Activated naive CD8-positive, alpha-beta T cell (primary cell): ENCODE results near the gene EEFSEC.

Experiments used
- H3K27ac Mint-ChIP-seq: one replicate; pipeline ENCODE4 v1.8.0; 2021; ENCODE audit warnings: mixed read lengths
- H3K27me3 Mint-ChIP-seq: one replicate; pipeline ENCODE4 v1.8.0; 2021; ENCODE audit warnings: mixed read lengths
- H3K36me3 Mint-ChIP-seq: one replicate; pipeline ENCODE4 v1.8.0; 2021; ENCODE audit warnings: mixed read lengths
- H3K4me1 Mint-ChIP-seq: one replicate; pipeline ENCODE4 v1.8.0; 2021; ENCODE audit warnings: low read depth, mixed read lengths
- H3K4me3 Mint-ChIP-seq: one replicate; pipeline ENCODE4 v1.8.0; 2021; ENCODE audit warnings: mild to moderate bottlenecking, mixed read lengths
- H3K9me3 Mint-ChIP-seq: one replicate; pipeline ENCODE4 v1.8.0; 2021; ENCODE audit warnings: low read depth, mixed read lengths

EEFSEC gene

DNA sequence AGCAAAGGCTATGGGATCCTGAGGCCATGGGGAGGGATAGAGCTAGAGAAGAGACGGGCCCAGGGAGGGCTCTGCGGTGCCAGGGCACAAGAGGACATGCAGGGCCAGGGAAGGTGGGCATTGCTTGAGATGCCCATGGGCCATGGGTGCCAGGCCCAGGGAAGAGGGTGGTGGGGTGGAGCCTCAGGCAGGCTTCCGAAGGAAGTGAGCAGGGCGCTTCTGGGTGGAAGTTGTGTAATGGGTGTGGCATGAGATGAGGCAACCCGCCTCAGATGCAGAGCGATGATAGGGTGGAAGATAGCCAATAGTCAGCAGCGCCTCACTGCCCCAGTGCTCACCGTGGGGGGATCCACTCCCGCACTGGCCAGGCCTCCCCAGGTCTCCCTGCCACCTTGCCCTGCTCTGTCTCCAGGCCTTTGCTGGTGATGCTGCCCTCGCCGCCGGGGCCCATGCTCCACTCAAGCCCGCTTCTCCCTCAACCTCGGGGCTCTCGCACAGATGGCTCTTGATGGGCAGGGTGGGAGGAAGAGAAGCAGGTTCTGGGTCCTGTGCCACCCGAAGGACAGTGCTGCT lies 262.0 kb downstream of the EEFSEC start:
- H3K27ac Mint-ChIP-seq = no peak overlapping the region
- H3K9me3 Mint-ChIP-seq = no peaks in the 10 kb centered on the region
- H3K4me3 Mint-ChIP-seq = no peak overlapping the region
- no peaks in the 10 kb centered on the region for H3K27me3 Mint-ChIP-seq
- H3K4me1 Mint-ChIP-seq = no peaks in the 10 kb centered on the region
- no peaks in the 10 kb centered on the region for H3K36me3 Mint-ChIP-seq

DNA sequence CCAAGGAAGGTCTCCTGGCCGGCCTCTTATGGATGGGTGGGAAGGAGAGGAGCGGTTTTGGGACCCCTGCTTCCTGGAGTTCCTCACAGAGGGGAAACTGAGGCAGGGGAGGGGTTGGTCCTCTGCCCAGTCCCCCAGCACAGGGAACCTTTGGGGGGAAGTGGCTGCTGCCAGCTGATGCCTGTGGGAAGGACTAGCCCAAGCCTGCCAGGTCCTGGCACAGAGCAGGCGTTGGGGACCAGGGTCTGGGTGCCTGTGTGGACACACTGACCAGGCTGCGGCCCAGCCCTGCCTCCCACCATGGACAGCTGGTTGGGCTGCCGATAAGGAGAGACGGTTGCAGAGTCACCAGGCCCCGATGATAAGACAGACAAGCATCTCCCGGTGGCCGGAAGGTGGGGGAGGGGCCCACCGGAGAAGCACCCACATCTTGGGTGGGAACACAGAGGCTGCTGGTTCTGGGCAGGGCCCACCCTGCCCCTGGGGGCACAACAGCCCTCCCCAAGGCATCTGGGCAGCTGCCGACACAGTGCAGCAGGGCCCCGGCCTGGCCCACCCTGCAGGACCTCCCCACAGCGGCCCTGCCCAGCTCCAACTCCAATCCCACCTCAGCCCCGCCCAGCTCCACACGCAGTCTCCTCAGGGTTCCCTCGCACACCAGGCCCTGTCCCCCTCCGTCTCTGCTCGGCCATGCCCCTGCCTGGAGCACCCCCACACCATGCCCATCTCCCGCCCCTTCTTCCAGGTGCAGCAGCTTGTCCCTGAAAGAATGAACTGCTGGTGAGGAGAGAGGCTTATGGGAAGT lies 262.7 kb downstream of the EEFSEC start:
- no peaks in the 10 kb centered on the region for H3K27me3 Mint-ChIP-seq
- no peaks in the 10 kb centered on the region for H3K36me3 Mint-ChIP-seq
- no peaks in the 10 kb centered on the region for H3K9me3 Mint-ChIP-seq
- H3K4me3 Mint-ChIP-seq = no peak overlapping the region
- H3K4me1 Mint-ChIP-seq = no peaks in the 10 kb centered on the region
- H3K27ac Mint-ChIP-seq = no peak overlapping the region

DNA sequence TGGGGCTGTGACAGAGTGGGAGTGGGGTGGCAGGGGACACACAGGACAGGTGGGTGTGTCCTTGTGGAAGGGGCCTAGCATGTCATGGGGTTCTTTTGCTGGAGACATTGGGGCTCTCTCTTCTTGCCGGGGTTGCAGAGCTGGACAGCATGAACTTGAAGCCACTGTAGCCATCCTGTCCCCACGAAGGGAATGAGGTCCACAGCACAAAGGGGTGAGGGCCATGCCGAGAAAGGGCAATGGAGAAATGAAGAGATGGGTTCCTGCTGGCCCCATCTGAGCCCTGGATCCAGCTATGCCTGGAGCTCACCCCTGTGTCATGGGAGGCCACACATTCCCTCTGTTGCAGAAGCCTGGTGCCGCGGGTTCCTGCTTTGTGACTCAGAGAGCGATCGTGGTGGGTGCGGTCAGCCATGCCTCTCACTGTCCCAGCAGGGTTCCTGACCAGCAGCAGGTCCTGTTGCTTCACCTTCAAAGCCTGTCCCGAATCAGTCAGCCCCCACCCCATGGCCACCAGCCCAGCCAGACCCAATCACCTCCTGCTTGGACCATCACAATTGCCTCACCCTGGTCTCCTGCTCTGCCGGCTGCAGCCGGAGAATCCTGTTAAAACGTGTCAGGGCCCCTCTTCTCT lies 263.4 kb downstream of the EEFSEC start:
- Mint-ChIP-seq H3K9me3 (no peaks in the 10 kb centered on the region), H3K4me1 (no peaks in the 10 kb centered on the region), H3K27me3 (no peaks in the 10 kb centered on the region), H3K27ac (no peak overlapping the region), H3K36me3 (no peaks in the 10 kb centered on the region), H3K4me3 (no peak overlapping the region)

DNA sequence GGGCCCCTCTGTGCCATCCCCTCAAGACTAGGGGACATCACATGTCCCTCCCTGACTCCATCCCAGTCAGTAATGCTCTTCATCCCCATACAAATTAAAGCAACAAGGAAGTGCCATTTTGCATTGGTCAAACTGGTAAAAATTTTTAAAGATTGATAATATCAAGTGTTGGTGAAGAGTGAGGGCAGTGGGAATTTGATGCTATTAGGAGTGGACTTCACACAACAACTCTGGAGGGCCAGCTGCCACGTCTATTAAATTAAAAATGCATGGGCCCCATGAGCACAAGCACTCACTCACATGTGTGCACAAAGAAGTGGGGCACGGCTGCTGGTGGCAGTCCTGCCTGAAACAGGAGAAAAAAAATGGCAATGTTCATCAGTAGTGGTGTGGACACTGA lies 265.6 kb downstream of the EEFSEC start:
- H3K27ac Mint-ChIP-seq = no peak overlapping the region
- no peaks in the 10 kb centered on the region for H3K36me3 Mint-ChIP-seq
- no peaks in the 10 kb centered on the region for H3K9me3 Mint-ChIP-seq
- no peak overlapping the region for H3K4me3 Mint-ChIP-seq
- H3K4me1 Mint-ChIP-seq = no peaks in the 10 kb centered on the region
- H3K27me3 Mint-ChIP-seq = no peaks in the 10 kb centered on the region

DNA sequence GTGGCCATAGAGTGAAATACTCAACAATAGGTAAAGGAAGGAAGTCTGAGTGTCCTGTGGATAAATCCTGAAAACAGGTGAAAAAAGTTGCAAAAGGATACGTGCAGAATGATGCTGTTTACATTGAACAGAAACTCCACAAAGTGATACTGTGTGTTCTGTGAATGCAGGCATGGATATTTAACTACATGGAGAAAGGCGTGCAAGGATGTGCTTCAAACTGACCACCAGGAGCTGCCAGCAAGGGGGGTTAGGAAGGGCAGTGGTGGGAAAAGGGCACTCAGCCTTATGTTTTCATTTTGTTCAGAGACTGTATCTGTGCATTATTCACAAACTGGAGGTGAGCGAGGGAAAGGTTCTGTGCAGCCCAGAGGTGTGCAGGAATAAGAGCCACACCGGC lies 266.0 kb downstream of the EEFSEC start:
- Mint-ChIP-seq H3K9me3 (no peaks in the 10 kb centered on the region), H3K36me3 (no peaks in the 10 kb centered on the region), H3K27ac (no peak overlapping the region), H3K4me3 (no peak overlapping the region), H3K27me3 (no peaks in the 10 kb centered on the region), H3K4me1 (no peaks in the 10 kb centered on the region)

DNA sequence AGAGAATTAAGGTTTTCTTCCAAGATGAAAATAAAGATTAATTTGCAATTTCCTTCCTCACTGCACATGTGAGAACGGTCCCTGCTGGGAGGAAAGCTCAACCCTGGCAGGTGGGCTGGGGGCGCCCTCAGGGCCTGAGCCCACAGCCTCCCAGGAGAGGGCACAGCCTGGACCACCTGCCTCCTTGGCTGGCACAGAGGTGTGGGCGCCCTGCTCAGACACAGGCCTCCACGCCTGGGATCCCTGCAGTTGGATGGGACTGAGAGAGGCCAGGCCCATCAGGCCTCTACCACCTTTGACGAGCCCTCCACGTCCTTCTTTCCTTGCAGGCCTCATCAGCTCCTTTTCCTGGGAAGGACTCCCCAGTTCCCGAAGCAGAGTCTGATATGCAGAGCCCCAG lies 267.0 kb downstream of the EEFSEC start:
- Mint-ChIP-seq H3K36me3 (no peaks in the 10 kb centered on the region), H3K9me3 (no peaks in the 10 kb centered on the region), H3K27me3 (no peaks in the 10 kb centered on the region)

DNA sequence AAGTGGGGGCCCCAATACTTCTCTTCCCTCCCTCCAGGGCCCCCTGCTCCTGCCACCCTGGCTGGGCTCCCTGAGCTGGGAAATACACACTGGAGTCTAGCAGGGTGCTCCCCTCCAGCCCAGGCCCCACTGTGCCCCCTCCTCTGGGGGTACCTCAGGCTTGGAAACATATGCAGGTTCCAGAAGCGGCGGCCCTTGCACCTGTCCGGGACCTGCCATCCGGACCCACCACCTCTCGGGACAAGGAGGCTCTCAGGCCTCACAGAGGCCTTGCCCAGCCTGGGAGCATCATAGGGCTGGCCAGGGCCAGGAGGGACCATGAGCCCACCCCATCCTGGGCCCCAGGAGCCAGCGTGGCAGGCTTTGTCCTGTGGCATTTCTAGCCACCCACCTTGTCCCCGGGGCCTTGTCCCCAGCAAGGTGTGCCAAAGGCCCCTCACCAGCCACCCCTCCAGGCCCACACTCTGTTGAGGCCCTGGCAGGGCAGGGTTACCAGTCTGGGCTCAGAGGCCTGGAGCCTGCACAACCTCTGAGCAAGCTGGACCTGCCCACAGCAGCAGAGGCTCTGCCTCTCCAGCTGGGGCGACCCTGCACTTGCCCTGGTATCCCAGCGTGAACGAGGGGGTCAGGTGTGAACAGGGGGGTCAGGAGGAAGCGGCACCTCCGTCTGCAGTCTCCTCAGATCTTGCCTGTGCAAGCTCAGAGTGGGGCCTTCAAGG lies 267.6 kb downstream of the EEFSEC start:
- Mint-ChIP-seq H3K36me3 (no peaks in the 10 kb centered on the region), H3K27me3 (no peaks in the 10 kb centered on the region), H3K4me3 (no peak overlapping the region), H3K27ac (no peak overlapping the region), H3K4me1 (no peaks in the 10 kb centered on the region), H3K9me3 (no peaks in the 10 kb centered on the region)

More for the DNA sequence above, 267.0 kb downstream of the EEFSEC start:
- Mint-ChIP-seq H3K4me3 (no peak overlapping the region), H3K4me1 (no peaks in the 10 kb centered on the region), H3K27ac (no peak overlapping the region)

DNA sequence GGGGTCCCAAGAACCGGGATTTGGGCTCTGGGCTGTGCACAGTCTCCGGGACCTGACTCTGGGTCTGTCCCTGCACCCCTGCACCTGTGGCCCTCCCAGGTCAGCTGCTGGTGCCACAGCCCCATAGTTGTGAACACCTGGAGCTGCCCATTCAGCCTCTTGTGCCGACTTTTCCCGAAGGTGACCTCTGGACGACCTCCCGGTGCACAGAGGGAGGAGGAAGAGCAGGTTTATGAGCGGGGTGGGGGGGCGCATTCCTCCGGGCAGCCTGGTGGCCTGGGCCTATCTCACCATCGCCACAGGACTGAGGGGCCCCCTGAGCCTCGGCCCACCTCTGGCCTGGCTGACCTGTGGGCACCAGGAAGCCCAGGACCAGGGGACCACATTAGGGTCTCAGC lies 268.2 kb downstream of the EEFSEC start:
- H3K4me3 Mint-ChIP-seq = no peak overlapping the region
- H3K27me3 Mint-ChIP-seq = no peaks in the 10 kb centered on the region
- no peak overlapping the region for H3K27ac Mint-ChIP-seq
- H3K36me3 Mint-ChIP-seq = no peaks in the 10 kb centered on the region
- no peaks in the 10 kb centered on the region for H3K4me1 Mint-ChIP-seq
- H3K9me3 Mint-ChIP-seq = no peaks in the 10 kb centered on the region

DNA sequence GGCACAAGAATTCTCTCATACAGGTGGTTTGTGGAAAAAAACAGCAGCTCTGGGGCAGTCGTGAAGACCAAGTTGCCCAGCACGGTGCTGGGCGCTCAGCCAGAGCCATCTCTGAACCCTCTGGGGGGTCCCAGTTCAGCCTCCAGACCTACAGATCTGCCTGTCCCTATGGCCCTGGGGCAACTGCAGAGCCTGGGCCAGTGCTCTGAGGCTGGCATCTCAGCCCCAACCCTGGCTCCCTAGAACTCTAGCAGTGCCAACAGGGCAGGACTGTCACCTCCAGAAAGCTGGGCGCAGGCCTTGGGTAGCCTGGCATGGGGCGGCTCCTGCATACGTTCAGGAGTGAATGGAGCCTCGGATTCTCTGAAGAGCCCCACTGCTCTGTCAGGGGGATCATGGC lies 268.7 kb downstream of the EEFSEC start:
- no peaks in the 10 kb centered on the region for H3K9me3 Mint-ChIP-seq
- H3K4me1 Mint-ChIP-seq = no peaks in the 10 kb centered on the region
- H3K4me3 Mint-ChIP-seq = no peak overlapping the region
- no peak overlapping the region for H3K27ac Mint-ChIP-seq
- no peaks in the 10 kb centered on the region for H3K27me3 Mint-ChIP-seq
- no peaks in the 10 kb centered on the region for H3K36me3 Mint-ChIP-seq

DNA sequence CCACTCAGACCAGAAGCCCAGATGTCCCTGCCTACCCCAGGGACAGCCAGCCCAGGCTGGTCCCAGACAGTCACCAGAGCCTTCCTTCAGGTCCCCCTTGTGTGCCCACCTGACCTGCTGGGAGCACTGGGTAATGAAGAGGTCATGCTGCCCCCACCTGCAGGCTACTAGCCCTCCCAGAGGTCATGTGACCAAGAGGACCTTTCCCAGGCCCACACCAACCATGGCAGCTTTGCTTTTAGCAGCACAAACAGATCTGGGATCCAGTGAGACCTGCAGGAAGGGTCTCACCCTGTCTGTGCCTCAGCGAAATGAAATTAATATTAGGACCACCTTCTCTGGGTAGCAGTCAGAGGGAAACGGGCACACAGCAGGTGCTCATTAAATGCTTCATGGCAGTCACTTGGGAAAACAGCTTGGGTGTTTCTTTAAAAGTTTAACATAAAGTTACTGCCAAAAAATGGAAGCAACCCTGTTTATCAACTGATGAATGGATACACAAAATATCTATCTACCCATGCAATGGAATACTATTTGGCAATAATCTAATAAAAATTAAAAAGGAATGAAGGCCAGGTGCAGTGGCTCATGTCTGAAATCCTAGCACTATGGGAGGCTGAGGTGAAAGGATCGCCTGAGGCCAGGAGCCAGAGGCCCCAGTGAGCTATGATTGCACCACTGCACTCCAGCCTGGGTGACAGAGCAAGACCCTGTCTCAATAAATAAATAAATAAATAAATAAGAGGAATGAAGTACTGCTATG lies 269.7 kb downstream of the EEFSEC start:
- Mint-ChIP-seq H3K36me3 (no peaks in the 10 kb centered on the region), H3K9me3 (no peaks in the 10 kb centered on the region), H3K27ac (no peak overlapping the region), H3K4me1 (no peaks in the 10 kb centered on the region), H3K27me3 (no peaks in the 10 kb centered on the region), H3K4me3 (no peak overlapping the region)

DNA sequence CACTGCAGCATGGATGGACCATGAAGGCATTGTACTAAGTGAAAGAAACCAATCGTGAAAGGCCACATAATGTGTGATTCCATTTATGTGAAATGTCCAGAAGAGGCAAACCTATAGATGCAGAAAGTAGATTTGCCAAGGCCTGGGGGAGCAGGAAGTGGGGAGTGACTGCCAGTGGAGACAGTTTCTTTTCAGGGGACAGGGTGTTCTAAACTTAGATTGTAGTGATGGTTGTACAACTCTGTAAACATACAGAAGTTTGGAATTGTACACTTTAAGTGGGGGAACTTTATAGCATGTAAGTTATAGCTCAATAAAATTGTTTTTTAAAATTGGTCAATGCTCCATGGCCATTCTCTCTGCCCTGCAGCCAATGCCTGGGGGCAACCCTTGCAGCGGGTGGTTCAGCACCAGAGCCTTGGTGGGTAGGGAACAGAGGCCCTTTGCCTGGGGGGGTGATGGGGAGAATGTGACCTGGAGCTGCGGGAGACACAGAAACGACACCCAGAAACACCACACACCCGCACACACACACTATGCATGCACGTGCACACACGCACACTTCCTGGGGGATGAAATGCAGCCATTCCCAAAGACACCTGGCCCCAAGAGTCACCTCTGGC lies 270.4 kb downstream of the EEFSEC start:
- Mint-ChIP-seq H3K9me3 (no peaks in the 10 kb centered on the region), H3K36me3 (no peaks in the 10 kb centered on the region), H3K27me3 (no peaks in the 10 kb centered on the region), H3K4me3 (no peak overlapping the region), H3K4me1 (no peaks in the 10 kb centered on the region), H3K27ac (no peak overlapping the region)

DNA sequence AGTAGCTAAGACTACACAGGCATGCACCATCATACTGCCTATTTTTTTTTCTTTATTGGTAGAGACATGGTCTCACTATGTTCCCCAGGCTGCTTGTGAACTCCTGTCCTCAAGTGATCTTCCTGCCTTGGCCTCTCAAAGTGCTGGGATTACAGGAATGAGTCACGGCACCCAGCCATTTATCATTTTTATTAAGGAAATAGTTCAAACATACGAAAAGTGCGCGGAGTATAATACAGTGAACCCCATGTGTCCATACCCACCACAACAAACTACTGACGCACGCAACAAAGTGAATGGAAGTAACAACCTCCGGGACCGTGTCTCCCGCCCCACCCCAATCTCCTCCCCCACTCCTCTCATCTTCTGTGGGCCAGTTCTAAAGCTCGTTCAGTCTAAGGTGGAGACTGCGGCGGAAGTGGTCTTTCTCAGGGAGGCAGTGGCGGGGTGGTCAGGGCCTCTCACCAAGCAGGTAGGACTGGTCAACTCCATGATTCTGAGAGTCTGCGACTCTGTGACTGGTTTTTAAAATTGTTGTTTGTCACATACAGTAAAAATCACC lies 271.3 kb downstream of the EEFSEC start:
- no peaks in the 10 kb centered on the region for H3K9me3 Mint-ChIP-seq
- no peak overlapping the region for H3K4me3 Mint-ChIP-seq
- H3K36me3 Mint-ChIP-seq = no peaks in the 10 kb centered on the region
- H3K27me3 Mint-ChIP-seq = peaks cover under 1% of the 10 kb centered on the region
- no peaks in the 10 kb centered on the region for H3K4me1 Mint-ChIP-seq
- H3K27ac Mint-ChIP-seq = no peak overlapping the region

DNA sequence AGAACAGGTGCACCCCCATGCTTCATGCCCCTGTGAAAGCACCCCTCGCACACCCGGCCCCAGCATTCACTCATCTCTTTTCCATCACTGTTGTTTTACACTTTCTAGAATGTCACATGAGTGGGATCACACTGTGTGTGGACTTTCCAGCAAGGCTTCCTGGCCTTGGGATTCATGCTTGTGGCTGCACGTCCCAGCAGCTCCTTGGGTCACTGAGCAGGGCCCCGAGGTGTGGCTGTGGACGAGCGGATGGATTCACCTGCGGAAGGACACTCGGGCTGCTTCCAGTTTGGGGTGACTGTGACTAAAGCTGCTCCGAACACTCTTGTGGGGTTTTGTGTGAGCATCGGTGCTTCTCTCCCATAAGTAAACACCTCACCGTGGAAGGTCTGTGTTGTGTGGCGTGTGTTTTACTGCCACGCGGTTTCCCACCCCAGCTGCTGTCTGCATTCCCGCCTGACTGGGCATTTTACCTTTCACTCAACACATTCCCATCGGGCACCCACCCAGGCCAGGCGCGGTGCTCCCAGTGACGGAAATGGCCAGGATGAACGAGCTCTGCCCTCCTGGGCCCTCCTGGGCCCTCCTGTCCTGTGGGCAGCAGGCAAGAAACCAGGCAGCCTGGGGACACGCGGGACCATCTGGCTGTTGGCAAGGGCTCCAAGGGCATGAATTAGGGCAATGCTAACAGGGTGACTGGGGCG lies 272.0 kb downstream of the EEFSEC start:
- Mint-ChIP-seq H3K27me3 (peaks cover 2% of the 10 kb centered on the region), H3K4me3 (no peak overlapping the region), H3K36me3 (no peaks in the 10 kb centered on the region), H3K4me1 (no peaks in the 10 kb centered on the region), H3K27ac (no peak overlapping the region), H3K9me3 (no peaks in the 10 kb centered on the region)

DNA sequence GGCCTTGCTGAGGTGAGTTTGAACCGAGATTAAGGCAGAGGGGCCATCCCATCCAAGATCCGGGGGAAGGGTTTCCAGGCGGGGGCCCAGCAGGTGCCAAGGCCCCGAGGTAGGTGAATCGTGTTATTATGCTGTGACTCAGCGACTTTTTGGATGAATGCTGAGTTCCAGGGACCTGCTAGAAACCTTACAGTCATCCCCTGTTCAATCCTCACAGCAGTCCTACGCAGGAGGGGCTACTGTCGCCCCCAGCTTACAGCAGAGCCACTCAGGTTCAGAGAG lies 272.5 kb downstream of the EEFSEC start:
- no peaks in the 10 kb centered on the region for H3K9me3 Mint-ChIP-seq
- H3K4me3 Mint-ChIP-seq = no peak overlapping the region

More for the DNA sequence above, 272.5 kb downstream of the EEFSEC start:
- Mint-ChIP-seq H3K4me1 (no peaks in the 10 kb centered on the region), H3K27me3 (peaks cover 5% of the 10 kb centered on the region), H3K36me3 (peaks cover 3% of the 10 kb centered on the region), H3K27ac (no peak overlapping the region)
